SU-DHL-6 (cell line): ENCODE data around the gene SGMS2.
A peak's percentile ranks its signal among the peaks of the same experiment; 100 is the strongest.

Experiments used
- H2AFZ ChIP-seq: fragments of 200-600 bp; sonication (generic); 2 replicates; pipeline ENCODE4 v1.6.1; 2014; ENCODE audit warnings: low read depth, mild to moderate bottlenecking, moderate library complexity, mixed read lengths, antibody characterized with exemption, low read length; ENCODE audit not compliant: severe bottlenecking
- H3F3A ChIP-seq: fragments of 200-600 bp; shearing (Covaris generic); 2 replicates; pipeline ENCODE4 v1.6.0; 2016; ENCODE audit warnings: antibody characterized with exemption, mild to moderate bottlenecking; ENCODE audit not compliant: insufficient read depth
- H3K27ac ChIP-seq: fragments of 200-600 bp; sonication (generic); 2 replicates; pipeline ENCODE4 v1.5.1; 2016; ENCODE audit warnings: low read depth, mild to moderate bottlenecking, low read length, moderate library complexity, mixed read lengths
- H3K27me3 ChIP-seq: fragments of 200-600 bp; sonication (generic), shearing (Covaris generic); 2 replicates; pipeline ENCODE4 v1.6.0; 2014; ENCODE audit warnings: mild to moderate bottlenecking, low read length
- H3K36me3 ChIP-seq: fragments of 200-600 bp; sonication (generic); 2 replicates; pipeline ENCODE4 v1.6.1; 2014; ENCODE audit warnings: mild to moderate bottlenecking, low read length, mixed read lengths
- H3K4me2 ChIP-seq: fragments of 300-600, 200-600 bp; shearing (Covaris generic), sonication (generic); 2 replicates; pipeline ENCODE4 v1.6.0; 2014; ENCODE audit warnings: low read length, low read depth, mild to moderate bottlenecking; ENCODE audit not compliant: poor library complexity, severe bottlenecking
- H3K4me3 ChIP-seq: fragments of 200-600 bp; sonication (generic); 2 replicates; pipeline ENCODE4 v1.5.1; 2014; ENCODE audit warnings: antibody characterized with exemption, low read length, mild to moderate bottlenecking, mixed read lengths; ENCODE audit not compliant: insufficient read depth, poor library complexity, severe bottlenecking
- H3K79me2 ChIP-seq: fragments of 200-600 bp; sonication (generic); 2 replicates; pipeline ENCODE4 v1.6.1; 2014; ENCODE audit warnings: mild to moderate bottlenecking, low read length, moderate library complexity; ENCODE audit not compliant: insufficient read depth
- H3K9ac ChIP-seq: fragments of 200-600 bp; sonication (generic); 2 replicates; pipeline ENCODE4 v1.7.0; 2014; ENCODE audit warnings: mild to moderate bottlenecking, low read length
- H3K9me2 ChIP-seq: fragments of 200-600 bp; sonication (generic); replicated peaks from 2 replicates; pipeline ENCODE4 v1.6.1; 2014; ENCODE audit warnings: low read length; ENCODE audit not compliant: insufficient read depth
- H3K9me3 ChIP-seq: fragments of 200-600 bp; sonication (generic); 2 replicates; pipeline ENCODE4 v1.6.1; 2014; ENCODE audit warnings: low read length, mixed read lengths; ENCODE audit not compliant: insufficient read depth
- H4K20me1 ChIP-seq: fragments of 200-600 bp; sonication (generic); 2 replicates; pipeline ENCODE4 v1.6.1; 2014; ENCODE audit warnings: low read depth, mild to moderate bottlenecking, antibody characterized with exemption, low read length, moderate library complexity, mixed read lengths
- EZH2phosphoT487 ChIP-seq: fragments of 200-600 bp; sonication (generic), shearing (Covaris generic); conservative IDR thresholded peaks from 2 replicates; pipeline ENCODE4 v1.6.1; 2018; ENCODE audit warnings: mild to moderate bottlenecking, antibody characterized with exemption, low read length, moderate library complexity, mixed read lengths
- TF ChIP-seq, protein P1 (sequence below): fragments of 200-600 bp; sonication (generic); IDR thresholded peaks from one replicate; pipeline ENCODE4 v1.5.1; 2017; ENCODE audit warnings: antibody characterized with exemption, mild to moderate bottlenecking, low read length, moderate library complexity; ENCODE audit not compliant: insufficient read depth, poor library complexity, severe bottlenecking

SGMS2 gene

DNA sequence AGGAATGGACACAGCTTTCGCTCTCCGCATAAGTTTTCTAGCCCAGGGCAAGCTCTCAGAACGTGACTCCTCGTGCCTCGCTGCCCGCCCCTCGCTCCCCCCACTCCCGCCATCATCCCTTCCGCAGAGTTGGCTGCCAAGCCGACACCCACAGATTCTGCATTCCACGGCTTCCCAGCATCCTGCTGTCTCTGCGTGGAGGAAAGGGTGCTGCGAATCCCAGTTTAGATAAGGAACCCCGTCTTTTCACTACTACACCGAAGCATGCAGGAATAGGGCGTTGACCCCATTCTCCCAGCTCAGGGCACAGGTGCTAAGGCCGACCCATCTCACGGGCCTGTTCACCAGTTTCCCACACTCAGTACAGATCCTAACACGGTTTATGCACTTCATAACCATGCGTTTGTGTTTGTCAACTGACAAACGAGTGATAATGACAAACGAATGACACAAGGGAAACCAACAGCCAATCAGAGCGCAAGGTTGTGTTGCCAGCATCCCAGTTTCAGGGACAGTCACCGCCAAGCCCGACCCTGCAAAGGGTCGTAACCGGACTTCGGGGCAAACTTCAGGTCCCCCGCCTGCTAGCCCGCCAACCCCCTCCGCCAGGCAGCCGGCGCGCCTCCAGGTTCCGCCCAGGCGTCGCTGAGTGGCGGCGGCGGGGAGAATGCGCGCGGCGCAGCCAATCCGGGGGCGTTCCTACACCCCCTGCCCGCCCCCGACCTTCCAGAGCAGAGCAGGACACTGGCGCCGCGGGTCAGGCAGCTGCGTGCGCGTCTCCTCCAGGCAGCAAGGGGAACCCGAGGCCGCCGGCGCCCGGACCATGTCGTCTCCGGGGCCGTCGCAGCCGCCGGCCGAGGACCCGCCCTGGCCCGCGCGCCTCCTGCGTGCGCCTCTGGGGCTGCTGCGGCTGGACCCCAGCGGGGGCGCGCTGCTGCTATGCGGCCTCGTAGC is 106.4 kb downstream of the SGMS2 start, which contains the start of gene CYP2U1:
Gene CYP2U1 (plus strand): TSS at position 729 of the 954 bp plus-strand sequence. CDS start 95 bp downstream, at position 824.
- Histone ChIP-seq H3K27me3 (no peaks in the 10 kb centered on the region), H3K36me3 (no peaks in the 10 kb centered on the region), H3K79me2 (no peaks in the 10 kb centered on the region), H3K9me2 (no peaks in the 10 kb centered on the region), H3K9ac (peak within 1 kb of the TSS; percentile 65), H3K27ac (no peak within 1 kb of the TSS; the same call in 1 of the 2 replicates), H3F3A (no peaks in the 10 kb centered on the region; the same call in 1 of the 2 replicates), H3K4me3 (peak within 1 kb of the TSS; percentile 59), H3K4me2 (peak within 1 kb of the TSS; percentile 62), H4K20me1 (no peaks in the 10 kb centered on the region), H3K9me3 (no peaks in the 10 kb centered on the region), H2AFZ (peak within 1 kb of the TSS; percentile 96)
- TF ChIP-seq, protein P1, sequence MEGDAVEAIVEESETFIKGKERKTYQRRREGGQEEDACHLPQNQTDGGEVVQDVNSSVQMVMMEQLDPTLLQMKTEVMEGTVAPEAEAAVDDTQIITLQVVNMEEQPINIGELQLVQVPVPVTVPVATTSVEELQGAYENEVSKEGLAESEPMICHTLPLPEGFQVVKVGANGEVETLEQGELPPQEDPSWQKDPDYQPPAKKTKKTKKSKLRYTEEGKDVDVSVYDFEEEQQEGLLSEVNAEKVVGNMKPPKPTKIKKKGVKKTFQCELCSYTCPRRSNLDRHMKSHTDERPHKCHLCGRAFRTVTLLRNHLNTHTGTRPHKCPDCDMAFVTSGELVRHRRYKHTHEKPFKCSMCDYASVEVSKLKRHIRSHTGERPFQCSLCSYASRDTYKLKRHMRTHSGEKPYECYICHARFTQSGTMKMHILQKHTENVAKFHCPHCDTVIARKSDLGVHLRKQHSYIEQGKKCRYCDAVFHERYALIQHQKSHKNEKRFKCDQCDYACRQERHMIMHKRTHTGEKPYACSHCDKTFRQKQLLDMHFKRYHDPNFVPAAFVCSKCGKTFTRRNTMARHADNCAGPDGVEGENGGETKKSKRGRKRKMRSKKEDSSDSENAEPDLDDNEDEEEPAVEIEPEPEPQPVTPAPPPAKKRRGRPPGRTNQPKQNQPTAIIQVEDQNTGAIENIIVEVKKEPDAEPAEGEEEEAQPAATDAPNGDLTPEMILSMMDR: no peak
- TF ChIP-seq EZH2phosphoT487: no peak

DNA sequence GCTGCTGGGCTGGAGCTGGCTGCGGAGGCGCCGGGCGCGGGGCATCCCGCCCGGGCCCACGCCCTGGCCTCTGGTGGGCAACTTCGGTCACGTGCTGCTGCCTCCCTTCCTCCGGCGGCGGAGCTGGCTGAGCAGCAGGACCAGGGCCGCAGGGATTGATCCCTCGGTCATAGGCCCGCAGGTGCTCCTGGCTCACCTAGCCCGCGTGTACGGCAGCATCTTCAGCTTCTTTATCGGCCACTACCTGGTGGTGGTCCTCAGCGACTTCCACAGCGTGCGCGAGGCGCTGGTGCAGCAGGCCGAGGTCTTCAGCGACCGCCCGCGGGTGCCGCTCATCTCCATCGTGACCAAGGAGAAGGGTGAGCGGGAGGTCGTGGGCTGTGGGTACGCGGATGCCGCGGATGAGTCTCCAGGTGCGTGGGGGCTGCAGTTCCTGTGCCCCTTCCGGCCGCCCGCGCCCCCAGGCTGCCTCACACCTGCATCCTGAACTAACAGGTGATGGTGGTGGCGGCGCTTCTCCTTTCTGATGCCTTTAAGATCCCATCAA is 107.1 kb downstream of the SGMS2 start:
- H3K9me2 ChIP-seq: no peaks in the 10 kb centered on the region
- no peak overlapping the region; the same call in 1 of the 2 replicates for H3K27ac ChIP-seq
- peak overlapping the region; percentile 59 for H3K4me3 ChIP-seq
- H3K9me3 ChIP-seq: no peaks in the 10 kb centered on the region
- H4K20me1 ChIP-seq: no peaks in the 10 kb centered on the region
- peak overlapping the region; percentile 62 for H3K4me2 ChIP-seq
- no peak overlapping the region for H2AFZ ChIP-seq
- no peaks in the 10 kb centered on the region; the same call in 1 of the 2 replicates for H3F3A ChIP-seq
- peak overlapping the region; percentile 65 for H3K9ac ChIP-seq
- H3K27me3 ChIP-seq: no peaks in the 10 kb centered on the region
- H3K79me2 ChIP-seq: no peaks in the 10 kb centered on the region
- TF ChIP-seq, protein P1: no peak
- no peak for TF ChIP-seq EZH2phosphoT487
- no peaks in the 10 kb centered on the region for H3K36me3 ChIP-seq

DNA sequence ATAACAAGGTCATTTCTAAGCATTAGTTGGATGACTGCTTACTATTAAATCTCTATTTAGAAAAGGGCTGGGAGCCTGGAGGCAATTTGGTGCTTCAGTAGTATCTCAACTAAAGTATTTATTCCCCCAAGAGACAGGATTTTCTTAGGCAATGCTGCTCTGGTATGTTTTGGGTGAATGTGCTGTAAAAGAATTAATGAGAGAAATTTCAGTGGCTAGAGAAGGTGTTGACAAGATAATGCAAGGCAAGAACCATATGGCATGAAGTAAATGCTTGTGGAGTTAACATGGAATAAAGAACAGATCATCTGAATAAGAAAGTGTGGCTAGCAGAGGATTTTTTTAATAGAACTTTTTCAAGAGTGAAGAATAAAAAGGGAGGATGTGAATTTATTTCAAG is 110.5 kb downstream of the SGMS2 start:
- Histone ChIP-seq H3K9me3 (no peaks in the 10 kb centered on the region), H3K4me3 (no peak overlapping the region), H3K9ac (no peak overlapping the region), H3K4me2 (no peak overlapping the region), H3K27me3 (no peaks in the 10 kb centered on the region), H3F3A (no peaks in the 10 kb centered on the region; the same call in 1 of the 2 replicates), H3K36me3 (no peaks in the 10 kb centered on the region), H3K27ac (no peak overlapping the region), H2AFZ (no peak overlapping the region), H3K79me2 (no peaks in the 10 kb centered on the region), H3K9me2 (no peaks in the 10 kb centered on the region), H4K20me1 (no peaks in the 10 kb centered on the region)
- no peak for TF ChIP-seq EZH2phosphoT487
- TF ChIP-seq, protein P1: no peak
